ENCODE results near the gene PRDM4.

Gene PRDM4

GRCh38 chr12:107685360-107686248 lies 75.3 kb downstream of the PRDM4 start, which contains the start of gene PWP1:
TSS of gene PWP1 (plus strand) at chr12:107685799. CDS start at chr12:107685900, 101 bp downstream.
- peak; percentile 98 for DNase-seq

- peak; percentile 73 for DNase-seq
These were observed 76.0 kb downstream of the PRDM4 start for GRCh38 chr12:107684990-107685359.

GRCh38 chr12:107684029-107684795 lies 76.7 kb downstream of the PRDM4 start:
- DNase-seq, result no peak

Data from activated CD8-positive, alpha-beta memory T cell treated with anti-CD3 and anti-CD28 coated beads for 24 hours (primary cell).